ENCODE measurements around the gene HIVEP3. TPM values are rescaled to one million over a fixed set of nuclear protein-coding genes. Genes with fewer than 3 reads are reported as not detected.

The HIVEP3 gene
- total RNA-seq, 3 donors from 2014 or later, result 4.9 to 6.5 (median 6.1) TPM

DNA sequence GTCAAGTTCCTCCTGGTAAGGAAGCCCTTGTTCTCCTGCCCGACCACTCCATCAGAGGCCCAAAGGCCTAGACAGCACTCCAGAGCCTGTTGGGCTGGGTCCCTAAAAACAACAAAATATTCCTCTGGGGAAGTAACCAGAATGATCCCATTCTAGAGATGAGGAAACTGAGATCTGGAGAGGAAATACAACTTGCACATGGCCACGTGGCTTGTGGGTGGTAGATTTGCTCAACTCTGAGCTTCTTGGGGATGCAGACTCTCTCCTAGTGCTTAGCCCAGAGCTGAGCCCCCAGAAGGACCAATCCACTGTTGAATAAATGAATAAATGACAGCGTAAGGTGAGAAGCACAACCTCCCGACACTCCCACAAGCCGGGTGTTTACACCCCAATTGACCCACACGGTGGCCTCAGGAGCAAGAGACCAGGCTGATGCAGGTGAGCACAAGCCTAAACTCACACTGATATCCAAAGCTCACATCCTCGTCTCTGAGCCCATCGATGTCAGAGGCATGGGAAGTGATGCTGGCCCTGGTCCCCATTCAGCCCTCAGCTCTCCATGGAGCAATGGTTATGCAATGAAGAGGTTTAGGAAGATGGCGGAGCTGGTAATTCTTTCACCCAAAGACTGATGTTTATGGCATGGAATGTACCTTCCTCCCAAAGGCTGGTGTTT is 261.8 kb downstream of the HIVEP3 start:
- intact Hi-C loops (cut with DNase I, micrococcal nuclease), result no loop called here
- TF ChIP-seq, protein P1, sequence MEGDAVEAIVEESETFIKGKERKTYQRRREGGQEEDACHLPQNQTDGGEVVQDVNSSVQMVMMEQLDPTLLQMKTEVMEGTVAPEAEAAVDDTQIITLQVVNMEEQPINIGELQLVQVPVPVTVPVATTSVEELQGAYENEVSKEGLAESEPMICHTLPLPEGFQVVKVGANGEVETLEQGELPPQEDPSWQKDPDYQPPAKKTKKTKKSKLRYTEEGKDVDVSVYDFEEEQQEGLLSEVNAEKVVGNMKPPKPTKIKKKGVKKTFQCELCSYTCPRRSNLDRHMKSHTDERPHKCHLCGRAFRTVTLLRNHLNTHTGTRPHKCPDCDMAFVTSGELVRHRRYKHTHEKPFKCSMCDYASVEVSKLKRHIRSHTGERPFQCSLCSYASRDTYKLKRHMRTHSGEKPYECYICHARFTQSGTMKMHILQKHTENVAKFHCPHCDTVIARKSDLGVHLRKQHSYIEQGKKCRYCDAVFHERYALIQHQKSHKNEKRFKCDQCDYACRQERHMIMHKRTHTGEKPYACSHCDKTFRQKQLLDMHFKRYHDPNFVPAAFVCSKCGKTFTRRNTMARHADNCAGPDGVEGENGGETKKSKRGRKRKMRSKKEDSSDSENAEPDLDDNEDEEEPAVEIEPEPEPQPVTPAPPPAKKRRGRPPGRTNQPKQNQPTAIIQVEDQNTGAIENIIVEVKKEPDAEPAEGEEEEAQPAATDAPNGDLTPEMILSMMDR (IDR thresholded peaks at IDR 0.05), result no peak
- no peak for DNase-seq
- Histone ChIP-seq H3K4me3 (no peak overlapping the region), H3K4me1 (ENCODE audit: low read depth) (peaks cover 13% of the 10 kb centered on the region), H3K36me3 (ENCODE audit: low read depth) (no peaks in the 10 kb centered on the region), H3K9me3 (no peaks in the 10 kb centered on the region)
- ATAC-seq, result no peak

DNA sequence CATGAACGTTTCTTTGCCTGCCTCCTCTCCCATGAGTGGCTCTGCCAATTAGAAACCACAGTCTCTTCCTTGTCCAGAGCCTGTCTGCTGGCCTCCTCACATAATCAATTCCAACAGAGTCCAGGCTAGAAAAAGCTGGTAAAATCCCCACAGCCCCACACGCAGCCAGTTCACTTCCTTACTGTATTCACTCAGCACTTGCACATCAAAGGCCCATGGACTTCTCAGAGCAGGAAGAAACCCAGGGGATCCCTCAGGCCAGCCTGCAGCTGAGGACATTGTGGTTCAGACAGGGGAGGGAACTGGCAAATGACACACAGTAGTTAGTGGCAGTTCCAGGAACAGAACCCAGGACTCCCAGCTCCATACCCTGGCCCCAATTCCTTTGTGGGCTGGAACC is 262.7 kb downstream of the HIVEP3 start:
- intact Hi-C loops (cut with DNase I, micrococcal nuclease), result no loop called here
- H3K36me3 ChIP-seq (ENCODE audit: low read depth), result no peaks in the 10 kb centered on the region
- peaks cover 5% of the 10 kb centered on the region for H3K4me1 ChIP-seq (ENCODE audit: low read depth)
- TF ChIP-seq, protein P1 (IDR thresholded peaks at IDR 0.05), result no peak
- H3K9me3 ChIP-seq, result no peaks in the 10 kb centered on the region
- ATAC-seq, result peak; percentile 33
- DNase-seq, result no peak
- no peak overlapping the region for H3K4me3 ChIP-seq

DNA sequence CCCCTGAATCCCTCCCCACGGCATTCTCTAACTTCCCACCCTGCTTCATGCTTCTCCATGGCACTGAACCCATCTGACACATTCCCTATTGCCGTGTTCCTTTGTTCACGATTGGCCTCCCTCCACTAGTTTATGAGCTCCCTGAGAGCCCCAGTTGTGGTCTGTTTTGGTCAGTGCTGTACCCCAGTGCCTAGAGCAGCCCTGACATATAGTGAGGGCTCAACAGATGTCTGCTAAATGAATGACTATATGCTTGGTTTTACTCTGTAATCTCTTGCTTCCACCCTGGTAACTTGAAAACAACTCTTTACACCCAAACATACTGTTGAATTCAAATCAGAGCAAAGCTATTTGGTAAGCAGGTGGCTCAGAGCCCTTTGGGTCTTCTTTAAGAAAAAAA is 263.1 kb downstream of the HIVEP3 start:
- ATAC-seq (no peak), DNase-seq (no peak)
- intact Hi-C loops (cut with DNase I, micrococcal nuclease), result no loop called here
- Histone ChIP-seq H3K9me3 (no peaks in the 10 kb centered on the region), H3K36me3 (ENCODE audit: low read depth) (no peaks in the 10 kb centered on the region), H3K4me3 (no peak overlapping the region), H3K4me1 (ENCODE audit: low read depth) (peaks cover 1% of the 10 kb centered on the region)
- TF ChIP-seq, protein P1 (IDR thresholded peaks at IDR 0.05), result no peak

DNA sequence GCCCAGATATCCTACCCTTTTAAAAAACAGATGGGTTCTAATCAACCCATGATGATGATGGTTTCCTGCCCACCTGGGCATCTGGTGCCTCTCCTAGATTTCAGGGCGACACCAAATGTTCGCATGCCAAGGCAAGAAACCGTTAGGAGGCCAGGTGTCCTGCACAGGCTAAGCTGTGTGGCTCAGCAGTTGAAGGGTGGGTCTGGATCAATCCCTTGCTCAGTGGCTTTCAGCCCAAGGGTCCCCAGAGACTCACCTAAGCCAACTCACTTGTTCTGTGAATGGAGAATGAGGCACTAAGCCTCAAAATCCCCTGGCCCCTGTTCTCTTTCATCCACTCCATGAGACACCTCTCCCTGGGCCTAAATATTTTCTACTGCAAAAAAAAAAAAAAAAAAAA is 265.1 kb downstream of the HIVEP3 start:
- ATAC-seq (no peak), DNase-seq (no peak)
- H3K4me1 ChIP-seq (ENCODE audit: low read depth), result no peaks in the 10 kb centered on the region
- H3K9me3 ChIP-seq, result no peaks in the 10 kb centered on the region
- TF ChIP-seq, protein P1 (IDR thresholded peaks at IDR 0.05), result no peak
- H3K4me3 ChIP-seq, result no peak overlapping the region
- no peaks in the 10 kb centered on the region for H3K36me3 ChIP-seq (ENCODE audit: low read depth)
- intact Hi-C loops (cut with DNase I, micrococcal nuclease), result no loop called here

DNA sequence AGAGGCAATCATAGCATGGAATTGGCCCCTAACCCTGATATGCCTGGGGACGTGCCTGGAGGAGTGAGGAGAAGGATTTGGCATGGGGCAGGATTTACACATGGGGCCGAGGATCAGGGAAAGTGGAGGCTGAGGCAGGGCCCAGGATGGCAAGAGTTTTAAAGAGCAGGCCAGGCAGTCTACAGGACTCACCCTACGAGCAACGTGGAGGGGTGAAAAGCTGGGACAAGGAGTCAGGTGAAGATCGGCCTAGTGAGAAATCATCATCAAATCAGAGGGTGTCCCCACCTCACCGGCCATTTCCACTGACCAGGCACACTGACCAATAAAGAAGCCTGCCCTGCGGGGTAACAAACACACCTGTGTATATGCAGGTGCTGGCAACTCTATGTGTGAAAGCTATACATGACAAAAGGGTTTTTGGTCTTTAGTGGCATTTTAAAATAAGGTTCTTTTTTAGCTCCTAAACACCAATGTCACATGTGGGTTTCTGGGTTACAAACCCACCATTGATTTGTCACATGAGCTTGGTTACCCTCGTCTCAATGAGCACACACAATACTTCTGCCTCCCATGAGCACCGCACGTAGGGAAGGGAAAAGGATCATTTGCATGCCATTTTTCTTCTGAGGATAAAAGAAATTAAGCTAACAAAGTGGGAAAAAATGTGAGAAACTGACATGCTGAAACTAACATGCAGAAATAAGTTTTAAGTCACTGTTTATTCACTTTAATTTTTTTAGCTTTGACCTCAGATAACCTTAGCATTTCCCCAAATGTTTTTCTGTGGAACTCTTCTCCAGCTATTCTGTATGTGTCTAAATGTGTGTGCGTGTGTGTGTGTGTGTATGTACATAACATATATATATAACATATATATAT is 266.1 kb downstream of the HIVEP3 start:
- DNase-seq (no peak), ATAC-seq (no peak)
- TF ChIP-seq, protein P1 (IDR thresholded peaks at IDR 0.05), result no peak
- Histone ChIP-seq H3K4me3 (no peak overlapping the region), H3K4me1 (ENCODE audit: low read depth) (no peaks in the 10 kb centered on the region), H3K9me3 (no peaks in the 10 kb centered on the region), H3K36me3 (ENCODE audit: low read depth) (no peaks in the 10 kb centered on the region)
- intact Hi-C loops (cut with DNase I, micrococcal nuclease), result no loop called here

All from mucosa of descending colon (tissue), 3 donors.